Endothelial cell of umbilical vein (primary cell): Measurements from ENCODE around the gene ZBTB39. TPM values are rescaled to one million over a fixed set of nuclear protein-coding genes. Genes with fewer than 3 reads are reported as not detected.

Experiments
- BruUV-seq: library from RNA; stranded (reverse); fragments of 400-500 nt; replicated peaks from 2 replicates; lab custom pipeline; 2021; lab: Mats Ljungman, UMichigan
- CTCF ChIA-PET: fragments of 300-600, 350-600 bp; sonication (Branson Sonifier 250); formaldehyde crosslinking; loops from one replicate; lab custom pipeline; 2021; ENCODE audit warnings: antibody characterized with exemption, inconsistent platforms; lab: Charles Lee
- POLR2A ChIA-PET: fragments of 300-600, 350-600 bp; sonication (Branson Sonifier 250); formaldehyde crosslinking; loops from one replicate; lab custom pipeline; 2021; ENCODE audit warnings: antibody characterized with exemption, inconsistent platforms; lab: Charles Lee
- DNase-seq: peaks from one replicate; pipeline ENCODE4 v3.0.0-alpha.2; 2011; ENCODE audit warnings: low read depth, low spot score
- FAIRE-seq: peaks from 2 replicates; lab custom pipeline; 2011; peaks lifted over from hg19 to GRCh38; lab: Jason Lieb, UNC
- H2AFZ ChIP-seq: 2 replicates; pipeline ENCODE4 v1.6.0; 2012; ENCODE audit warnings: low read depth, low read length, control low read depth, inconsistent platforms
- H3K27ac ChIP-seq: 2 replicates; pipeline ENCODE4 v1.5.1; 2011; ENCODE audit warnings: low read depth, mild to moderate bottlenecking, control low read depth, low read length, moderate library complexity; ENCODE audit not compliant: insufficient read depth
- H3K27me3 ChIP-seq, 2 experiments: 2 replicates each; pipeline versions ENCODE4 v1.6.0 to v1.6.1; 2011; ENCODE audit warnings: low read length in 2 of 2, mixed read lengths in 1 of 2; ENCODE audit not compliant: control insufficient read depth in 2 of 2, insufficient read depth in 2 of 2
- H3K36me3 ChIP-seq, 2 experiments: 2 replicates in 1 of 2; 3 replicates in 1 of 2; pipeline ENCODE4 v1.5.1; 2011; ENCODE audit warnings: low read length in 2 of 2, mild to moderate bottlenecking in 1 of 2, moderate library complexity in 1 of 2; ENCODE audit not compliant: control insufficient read depth in 2 of 2, insufficient read depth in 2 of 2; ENCODE audit errors: extremely low read depth in 1 of 2
- H3K4me1 ChIP-seq: 3 replicates; pipeline ENCODE4 v1.5.1; 2011; ENCODE audit warnings: mild to moderate bottlenecking, low read length; ENCODE audit not compliant: control insufficient read depth, insufficient read depth; ENCODE audit errors: extremely low read depth
- H3K4me2 ChIP-seq: 2 replicates; pipeline ENCODE4 v1.6.1; 2011; ENCODE audit warnings: low read length, control low read depth, mixed read lengths; ENCODE audit not compliant: insufficient read depth
- H3K4me3 ChIP-seq, 3 experiments: fragments of 200-600 bp in 1 of 3; sonication (generic), shearing (Covaris generic) in 1 of 3; replicated peaks in 1 of 3; 2 replicates each; pipeline ENCODE4 v1.5.1; 2011 to 2016; ENCODE audit warnings: control low read depth in 3 of 3, low read length in 3 of 3, mild to moderate bottlenecking in 2 of 3, inconsistent platforms in 1 of 3, low read depth in 1 of 3, moderate library complexity in 1 of 3; ENCODE audit not compliant: insufficient read depth in 1 of 3
- H3K79me2 ChIP-seq: 2 replicates; pipeline ENCODE4 v1.6.0; 2012; ENCODE audit warnings: low read length, inconsistent platforms; ENCODE audit not compliant: control insufficient read depth, insufficient read depth
- H3K9ac ChIP-seq: replicated peaks from 2 replicates; pipeline ENCODE3; 2011; ENCODE audit warnings: low read length, control low read depth; ENCODE audit not compliant: insufficient read depth; ENCODE audit errors: extremely low read depth
- H3K9me1 ChIP-seq: replicated peaks from 3 replicates; pipeline ENCODE4 v1.6.0; 2011; ENCODE audit warnings: mild to moderate bottlenecking, low read length; ENCODE audit not compliant: control insufficient read depth, insufficient read depth; ENCODE audit errors: extremely low read depth
- H3K9me3 ChIP-seq: replicated peaks from 2 replicates; pipeline ENCODE4 v1.5.1; 2012; ENCODE audit warnings: low read length, inconsistent platforms; ENCODE audit not compliant: control insufficient read depth, insufficient read depth
- H4K20me1 ChIP-seq: replicated peaks from 2 replicates; pipeline ENCODE3; 2011; ENCODE audit warnings: mild to moderate bottlenecking, low read length; ENCODE audit not compliant: control insufficient read depth, insufficient read depth; ENCODE audit errors: extremely low read depth
- EZH2 ChIP-seq: IDR thresholded peaks from 2 replicates; pipeline ENCODE4 v1.6.1; 2012; ENCODE audit warnings: borderline replicate concordance, low read depth, mild to moderate bottlenecking, moderate library complexity, low read length, inconsistent platforms; ENCODE audit not compliant: severe bottlenecking
- FOS ChIP-seq: IDR thresholded peaks from 2 replicates; pipeline ENCODE4 v1.6.1; 2011; ENCODE audit warnings: mild to moderate bottlenecking, low read length, moderate library complexity, borderline replicate concordance; ENCODE audit not compliant: insufficient read depth
- GATA2 ChIP-seq: IDR thresholded peaks from 2 replicates; pipeline ENCODE4 v1.7.0; 2011; ENCODE audit warnings: low read depth, mild to moderate bottlenecking, moderate library complexity, mixed read lengths, low read length; ENCODE audit not compliant: insufficient read length, insufficient read depth
- JUN ChIP-seq: IDR thresholded peaks from 2 replicates; pipeline ENCODE4 v1.6.1; 2011; ENCODE audit warnings: borderline replicate concordance, low read depth; ENCODE audit not compliant: insufficient read length, insufficient read depth
- MYC ChIP-seq: IDR thresholded peaks from one replicate; pipeline ENCODE4 v1.6.1; 2011; ENCODE audit warnings: mild to moderate bottlenecking, low read depth, low read length
- POLR2A ChIP-seq: IDR thresholded peaks from 2 replicates; pipeline ENCODE4 v1.6.1; 2012; ENCODE audit warnings: low read depth, mild to moderate bottlenecking, control low read depth, low read length
- POLR2AphosphoS5 ChIP-seq: IDR thresholded peaks from 2 replicates; pipeline ENCODE4 v1.6.1; 2012; ENCODE audit warnings: low read depth, mild to moderate bottlenecking, control low read depth, low read length, moderate library complexity; ENCODE audit not compliant: insufficient read depth
- dilution Hi-C: fragments of 300-500 bp; cut with MboI; formaldehyde crosslinking; loops from one replicate; pipeline ENCODE4 v1.15.0; 2019; ENCODE audit warnings: low sequenced_read_pairs; ENCODE audit not compliant: extremely low pct_ligation_motif_present
- intact Hi-C: fragments of 100-400 bp; cut with micrococcal nuclease; formaldehyde crosslinking; loops from one replicate; pipeline ENCODE4 v1.10.0; 2022
- polyA plus RNA-seq, 4 experiments: library from polyadenylated mRNA; depleted of rRNA in 3 of 4; stranded (reverse) in 3 of 4; unstranded in 1 of 4; fragments of >200 nt; gene quantifications; 2 replicates each; pipeline versions ENCODE4 v1.2.1 to v1.2.3, GENCODE V29; 2011 to 2012; ENCODE audit warnings: missing spikeins in 1 of 4
- total RNA-seq: library from RNA; stranded (reverse); gene quantifications from 2 replicates; pipeline ENCODE4 v1.2.3, GENCODE V29; 2021
- TF ChIP-seq, protein P1 (sequence below): IDR thresholded peaks from 2 replicates; pipeline ENCODE4 v1.6.1; 2011; ENCODE audit not compliant: insufficient read depth, insufficient read length
- TF ChIP-seq, protein P2 (sequence below), 2 donors: IDR thresholded peaks; 1 replicate in 1 of 2; 2 replicates in 1 of 2; pipeline ENCODE4 v1.5.1; 2011; ENCODE audit warnings: low read length in 2 of 2, mild to moderate bottlenecking in 2 of 2, moderate library complexity in 2 of 2, control low read depth in 1 of 2, inconsistent platforms in 1 of 2, low read depth in 1 of 2; ENCODE audit not compliant: insufficient read depth in 1 of 2; ENCODE audit errors: extremely low read depth in 1 of 2

Gene ZBTB39
- total and polyA plus RNA-seq, 2 donors (not counting 3 experiments of a cell fraction or from before 2014, with no cell fraction given) = 5.9 to 8.5 TPM

DNA sequence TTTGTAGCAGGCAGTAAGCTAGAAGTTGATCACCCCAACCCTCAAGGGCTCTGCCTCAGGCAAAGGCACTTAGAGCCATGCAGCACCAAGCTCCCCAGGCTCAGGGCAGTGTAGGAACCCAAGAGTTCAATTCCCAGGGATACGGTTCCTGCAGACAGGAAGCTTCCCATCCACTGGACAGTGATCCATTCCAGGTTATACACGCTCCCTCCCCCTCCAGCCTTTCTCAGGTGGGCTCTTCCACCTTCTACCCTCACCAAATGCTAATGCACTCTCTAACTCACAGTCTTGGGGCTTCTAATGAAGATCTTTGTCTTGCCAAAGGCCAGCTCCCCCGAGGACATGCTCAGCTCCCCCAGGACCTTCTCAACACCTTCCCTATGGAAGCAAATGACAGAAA, 30.9 kb upstream of the ZBTB39 start:
- Histone ChIP-seq H3K4me2 (no peak overlapping the region), H3K4me1 (no peaks in the 10 kb centered on the region), H3K9me1 (no peaks in the 10 kb centered on the region), H3K9me3 (no peaks in the 10 kb centered on the region), H3K36me3 (no peaks in the 10 kb centered on the region), H3K4me3 (no peak overlapping the region), H3K9ac (no peak overlapping the region), H2AFZ (no peak overlapping the region), H3K27ac (no peak overlapping the region), H3K79me2 (no peaks in the 10 kb centered on the region), H4K20me1 (no peaks in the 10 kb centered on the region), H3K27me3 (peaks cover 16 to 32% of the 10 kb centered on the region in 2 experiments)
- DNase-seq (no peak), FAIRE-seq (no peak)
- ChIA-PET CTCF (interaction anchor here (0.6 kb wide), 1 partner anchor 13 kb away, joined by 3 read pairs; the partner anchor contains the start of gene MYO1A), POLR2A (no interaction called here)
- dilution Hi-C loops = no loop called here
- BruUV-seq = no TSS peak
- intact Hi-C loops = no loop called here
- TF ChIP-seq, protein P1, sequence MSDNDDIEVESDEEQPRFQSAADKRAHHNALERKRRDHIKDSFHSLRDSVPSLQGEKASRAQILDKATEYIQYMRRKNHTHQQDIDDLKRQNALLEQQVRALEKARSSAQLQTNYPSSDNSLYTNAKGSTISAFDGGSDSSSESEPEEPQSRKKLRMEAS = no peak
- TF ChIP-seq FOS = no peak
- TF ChIP-seq EZH2 = no peak
- TF ChIP-seq POLR2AphosphoS5 = no peak
- TF ChIP-seq MYC = no peak
- no peak for TF ChIP-seq JUN
- TF ChIP-seq, protein P2, sequence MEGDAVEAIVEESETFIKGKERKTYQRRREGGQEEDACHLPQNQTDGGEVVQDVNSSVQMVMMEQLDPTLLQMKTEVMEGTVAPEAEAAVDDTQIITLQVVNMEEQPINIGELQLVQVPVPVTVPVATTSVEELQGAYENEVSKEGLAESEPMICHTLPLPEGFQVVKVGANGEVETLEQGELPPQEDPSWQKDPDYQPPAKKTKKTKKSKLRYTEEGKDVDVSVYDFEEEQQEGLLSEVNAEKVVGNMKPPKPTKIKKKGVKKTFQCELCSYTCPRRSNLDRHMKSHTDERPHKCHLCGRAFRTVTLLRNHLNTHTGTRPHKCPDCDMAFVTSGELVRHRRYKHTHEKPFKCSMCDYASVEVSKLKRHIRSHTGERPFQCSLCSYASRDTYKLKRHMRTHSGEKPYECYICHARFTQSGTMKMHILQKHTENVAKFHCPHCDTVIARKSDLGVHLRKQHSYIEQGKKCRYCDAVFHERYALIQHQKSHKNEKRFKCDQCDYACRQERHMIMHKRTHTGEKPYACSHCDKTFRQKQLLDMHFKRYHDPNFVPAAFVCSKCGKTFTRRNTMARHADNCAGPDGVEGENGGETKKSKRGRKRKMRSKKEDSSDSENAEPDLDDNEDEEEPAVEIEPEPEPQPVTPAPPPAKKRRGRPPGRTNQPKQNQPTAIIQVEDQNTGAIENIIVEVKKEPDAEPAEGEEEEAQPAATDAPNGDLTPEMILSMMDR (IDR thresholded peaks at IDR 0.05; ENCODE audit: extremely low read depth in 1 of 2, insufficient read depth in 1 of 2, low read depth in 1 of 2, low read length in 2 of 2) = no peak
- no peak for TF ChIP-seq POLR2A
- TF ChIP-seq GATA2 = no peak
